K562 (cell line): ENCODE measurements around the gene ZNF544. TPM values are rescaled to one million over a fixed set of nuclear protein-coding genes. Genes with fewer than 3 reads are reported as not detected.
A peak's percentile ranks its signal among the peaks of the same experiment; 100 is the strongest.

Source experiments
- ATF6 ChIP-seq: sonication (generic); formaldehyde crosslinking; IDR thresholded peaks from 2 replicates; pipeline ENCODE4 v1.4.0; 2020; ENCODE audit warnings: mild to moderate bottlenecking, missing genetic modification reagents
- HMG20B ChIP-seq: fragments of 250-450 bp; sonication (Bioruptor Pico); IDR thresholded peaks from 2 replicates; pipeline ENCODE4 v1.5.0; 2021; ENCODE audit warnings: mild to moderate bottlenecking
- HMGXB4 ChIP-seq: sonication (generic); formaldehyde crosslinking; IDR thresholded peaks from 2 replicates; pipeline ENCODE4 v1.8.1; 2023; ENCODE audit warnings: mild to moderate bottlenecking, missing genetic modification reagents
- MXI1 ChIP-seq: IDR thresholded peaks from 2 replicates; pipeline ENCODE4 v1.6.1; 2011; ENCODE audit warnings: low read depth, mild to moderate bottlenecking, improper control_type of control experiment, low read length
- MYNN ChIP-seq, 2 experiments: sonication (generic); formaldehyde crosslinking in 1 of 2; IDR thresholded peaks; 2 replicates each; pipeline versions ENCODE4 v1.5.0 to v1.6.1; 2016 to 2020; ENCODE audit warnings: antibody characterized with exemption in 1 of 2, missing genetic modification reagents in 1 of 2
- NELFE ChIP-seq: IDR thresholded peaks from 2 replicates; pipeline ENCODE4 v1.6.1; 2011; ENCODE audit warnings: mild to moderate bottlenecking; ENCODE audit not compliant: insufficient read depth, insufficient read length
- NONO ChIP-seq, 2 experiments: fragments of 200-400 bp in 1 of 2; fragments of 450-650 bp in 1 of 2; formaldehyde crosslinking in 1 of 2; IDR thresholded peaks; 2 replicates each; pipeline ENCODE4 v1.6.1; 2017; ENCODE audit warnings: low read depth in 2 of 2, mild to moderate bottlenecking in 2 of 2, moderate library complexity in 2 of 2, low read length in 1 of 2
- POLR2AphosphoS2 ChIP-seq: IDR thresholded peaks from 2 replicates; pipeline ENCODE4 v1.6.1; 2012; ENCODE audit warnings: low read length, improper control_type of control experiment
- POLR3G ChIP-seq: IDR thresholded peaks from 2 replicates; pipeline ENCODE4 v1.6.1; 2011; ENCODE audit not compliant: insufficient read length, insufficient replicate concordance; ENCODE audit errors: extremely low read depth
- POU5F1 ChIP-seq: fragments of 150-350 bp; IDR thresholded peaks from 2 replicates; pipeline ENCODE4 v1.6.1; 2014; ENCODE audit warnings: borderline replicate concordance, low read length, low read depth, mild to moderate bottlenecking; ENCODE audit not compliant: partially characterized antibody
- RBM25 ChIP-seq: fragments of 200-400 bp; formaldehyde crosslinking; IDR thresholded peaks from 2 replicates; pipeline ENCODE4 v1.6.1; 2018; ENCODE audit warnings: low read length, low read depth, moderate library complexity; ENCODE audit not compliant: severe bottlenecking
- SMARCA4 ChIP-seq: fragments of 450-650 bp; IDR thresholded peaks from 2 replicates; pipeline ENCODE4 v1.6.1; 2016
- ZFP91 ChIP-seq: sonication (generic); formaldehyde crosslinking; IDR thresholded peaks from 2 replicates; pipeline ENCODE4 v1.8.0; 2022; ENCODE audit warnings: mild to moderate bottlenecking, missing genetic modification reagents
- ZNF584 ChIP-seq: fragments of 200-800 bp; sonication (Bioruptor generic); IDR thresholded peaks from 2 replicates; pipeline ENCODE4 v1.6.1; 2016; ENCODE audit warnings: low read depth, mild to moderate bottlenecking, missing genetic modification characterization, missing compliant biosample characterization
- ZNF717 ChIP-seq: fragments of 250-450 bp; sonication (Bioruptor Pico); IDR thresholded peaks from 2 replicates; pipeline ENCODE4 v1.5.0; 2021
- polyA plus RNA-seq, 8 experiments: library from polyadenylated mRNA; depleted of rRNA in 4 of 8; stranded (reverse) in 5 of 8; unstranded in 3 of 8; fragments of >200 nt; fragmentation: Nextera tagmentation in 2 of 8; fragmentation: Illumina TruSeq in 1 of 8; extraction: Ambion mirVana in 2 of 8; extraction: Trizol in 1 of 8; gene quantifications; 2 replicates each; pipeline versions ENCODE4 v1.2.1 to v1.2.3, GENCODE V29; 2011 to 2014; ENCODE audit warnings: inconsistent platforms in 1 of 8, missing spikeins in 1 of 8
- total RNA-seq, 7 experiments: library from RNA; depleted of rRNA in 6 of 7; stranded (reverse); fragments of >200 nt in 6 of 7; fragmentation: Illumina TruSeq in 2 of 7; extraction: Trizol in 2 of 7; gene quantifications; 2 replicates each; pipeline versions ENCODE4 v1.2.1 to v1.2.3, GENCODE V29; 2011 to 2021; ENCODE audit warnings: low replicate concordance in 1 of 7
- TF ChIP-seq, protein P1 (sequence below): sonication (generic); formaldehyde crosslinking; IDR thresholded peaks from 2 replicates; pipeline ENCODE4 v1.8.1; 2023; ENCODE audit warnings: mild to moderate bottlenecking, missing genetic modification reagents

ZNF544 gene
- total and polyA plus RNA-seq, 9 of the 15 experiments (the other 6 are each of a cell fraction or from before 2014, with no cell fraction given): 23.6 to 59.0 (median 41.4) TPM

DNA sequence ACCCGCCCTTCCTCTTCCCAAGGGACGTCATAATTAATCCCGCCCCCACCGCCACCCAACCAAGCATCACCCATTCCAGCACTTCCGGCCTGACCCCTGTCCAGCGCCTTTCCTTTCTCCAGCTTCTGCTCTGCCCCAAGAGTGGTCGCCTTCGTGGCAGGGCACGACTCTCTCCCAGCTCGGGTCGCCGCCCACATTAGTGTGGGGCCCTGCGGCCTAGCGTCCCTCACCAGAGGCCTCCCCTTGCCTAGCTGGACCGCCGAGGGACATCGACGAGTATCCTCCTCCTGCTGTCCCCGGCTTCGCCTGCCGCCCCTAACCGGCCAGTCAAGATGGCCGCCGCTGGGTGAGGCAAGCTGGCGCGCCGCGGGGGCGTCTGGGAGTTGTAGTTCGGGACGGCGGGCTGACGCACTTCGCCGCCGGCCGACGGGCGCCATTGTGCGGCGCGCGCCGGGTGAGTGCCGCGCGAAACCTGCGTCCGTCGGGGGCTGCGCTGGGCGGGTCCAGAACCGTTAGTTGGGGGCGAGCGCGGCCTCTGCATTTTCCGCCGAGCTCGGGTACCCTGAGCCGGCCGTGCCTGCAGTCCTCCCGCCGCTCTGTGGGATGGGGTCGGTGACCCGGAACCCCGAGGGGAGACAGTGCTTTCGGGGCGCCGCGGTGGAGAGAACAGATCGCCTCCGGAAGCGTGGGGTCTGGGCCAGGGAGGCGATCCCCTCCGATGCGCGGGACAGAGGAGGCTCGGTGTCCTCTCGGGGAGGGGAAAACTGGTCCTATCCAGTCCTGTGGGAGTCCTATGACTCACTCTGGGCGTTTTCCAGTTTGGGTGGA, 45.5 kb upstream of the ZNF544 start, which contains the start of gene ZNF274 (continued):
- TF ChIP-seq ZNF584 (CRISPR knock-in tag): peak; percentile 90
- TF ChIP-seq POU5F1: no peak
- TF ChIP-seq ATF6 (CRISPR knock-in tag): peak; percentile 94; the same call in 1 of the 2 replicates
- TF ChIP-seq, protein P1, sequence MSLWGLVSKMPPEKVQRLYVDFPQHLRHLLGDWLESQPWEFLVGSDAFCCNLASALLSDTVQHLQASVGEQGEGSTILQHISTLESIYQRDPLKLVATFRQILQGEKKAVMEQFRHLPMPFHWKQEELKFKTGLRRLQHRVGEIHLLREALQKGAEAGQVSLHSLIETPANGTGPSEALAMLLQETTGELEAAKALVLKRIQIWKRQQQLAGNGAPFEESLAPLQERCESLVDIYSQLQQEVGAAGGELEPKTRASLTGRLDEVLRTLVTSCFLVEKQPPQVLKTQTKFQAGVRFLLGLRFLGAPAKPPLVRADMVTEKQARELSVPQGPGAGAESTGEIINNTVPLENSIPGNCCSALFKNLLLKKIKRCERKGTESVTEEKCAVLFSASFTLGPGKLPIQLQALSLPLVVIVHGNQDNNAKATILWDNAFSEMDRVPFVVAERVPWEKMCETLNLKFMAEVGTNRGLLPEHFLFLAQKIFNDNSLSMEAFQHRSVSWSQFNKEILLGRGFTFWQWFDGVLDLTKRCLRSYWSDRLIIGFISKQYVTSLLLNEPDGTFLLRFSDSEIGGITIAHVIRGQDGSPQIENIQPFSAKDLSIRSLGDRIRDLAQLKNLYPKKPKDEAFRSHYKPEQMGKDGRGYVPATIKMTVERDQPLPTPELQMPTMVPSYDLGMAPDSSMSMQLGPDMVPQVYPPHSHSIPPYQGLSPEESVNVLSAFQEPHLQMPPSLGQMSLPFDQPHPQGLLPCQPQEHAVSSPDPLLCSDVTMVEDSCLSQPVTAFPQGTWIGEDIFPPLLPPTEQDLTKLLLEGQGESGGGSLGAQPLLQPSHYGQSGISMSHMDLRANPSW (CRISPR knock-in tag): peak; percentile 34; the same call in 1 of the 2 replicates
- TF ChIP-seq ZNF717 (CRISPR knock-in tag): 0 out of 2 replicates have a peak, but pooled peaks have one; percentile 53
- no peak for TF ChIP-seq ZFP91 (CRISPR knock-in tag)
- no peak for TF ChIP-seq POLR3G
- 0 out of 2 replicates have a peak, but pooled peaks have one; percentile 48 for TF ChIP-seq POLR2AphosphoS2
- TF ChIP-seq HMGXB4: peak; percentile 89; the same call in 1 of the 2 replicates
- TF ChIP-seq HMG20B (CRISPR knock-in tag): no peak
- TF ChIP-seq MXI1: no peak
- TF ChIP-seq SMARCA4: peak; percentile 45
- no peak for TF ChIP-seq RBM25
- TF ChIP-seq NELFE: no peak
- no peak for TF ChIP-seq MYNN (IDR thresholded peaks at IDR 0.05)
- no peak for TF ChIP-seq MYNN (CRISPR knock-in tag; IDR thresholded peaks at IDR 0.05)
- peak in 1 of 2 experiments; percentile 84; a peak in 2 of 4 replicates for TF ChIP-seq NONO (IDR thresholded peaks at IDR 0.05; ENCODE audit: low read depth in 2 of 2, low read length in 1 of 2)
